Liver (tissue), 3 donors: Measurements from ENCODE around the gene ASXL1.

Experiments used
- EGR1 ChIP-seq, 2 donors: IDR thresholded peaks; 2 replicates each; pipeline ENCODE4 v1.6.1; 2016 to 2018; ENCODE audit warnings: antibody characterized with exemption in 2 of 2, low read depth in 2 of 2
- RAD21 ChIP-seq, 2 donors: IDR thresholded peaks; 2 replicates each; pipeline ENCODE4 v1.6.1; 2016; ENCODE audit warnings: antibody characterized with exemption in 2 of 2, mild to moderate bottlenecking in 2 of 2
- TF ChIP-seq, protein P1 (sequence below): fragments of 150-350 bp; IDR thresholded peaks from 2 replicates; pipeline ENCODE4 v1.5.1; 2017; ENCODE audit warnings: improper control_type of control experiment, low read depth, low read length; ENCODE audit not compliant: missing input control
- TF ChIP-seq, protein P2 (sequence below): IDR thresholded peaks from 2 replicates; pipeline ENCODE4 v1.6.1; 2016; ENCODE audit warnings: antibody characterized with exemption
- TF ChIP-seq, protein P3 (sequence below): IDR thresholded peaks from 2 replicates; pipeline ENCODE4 v1.6.1; 2016; ENCODE audit warnings: antibody characterized with exemption
- donor health status: healthy.
- donor health status: healthy.

DNA sequence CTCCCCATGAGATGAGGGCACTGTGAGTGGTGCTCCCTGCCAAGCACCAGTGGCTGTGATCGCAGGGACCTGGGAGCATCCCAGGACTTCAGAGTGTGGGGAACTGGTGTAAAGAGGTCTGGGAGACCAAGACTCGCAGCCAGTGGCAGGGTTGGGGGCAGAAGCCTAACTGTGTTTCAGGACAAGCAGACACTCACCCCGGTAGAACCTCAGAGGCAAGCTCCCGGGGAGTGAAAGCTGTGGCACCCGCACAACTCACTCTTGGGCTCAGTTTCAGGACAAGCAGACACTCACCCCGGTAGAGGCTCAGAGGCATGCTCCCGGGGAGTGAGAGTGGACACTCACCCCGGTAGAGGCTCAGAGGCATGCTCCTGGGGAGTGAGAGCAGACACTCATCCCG lies 112.8 kb downstream of the ASXL1 start:
- TF ChIP-seq, protein P1, sequence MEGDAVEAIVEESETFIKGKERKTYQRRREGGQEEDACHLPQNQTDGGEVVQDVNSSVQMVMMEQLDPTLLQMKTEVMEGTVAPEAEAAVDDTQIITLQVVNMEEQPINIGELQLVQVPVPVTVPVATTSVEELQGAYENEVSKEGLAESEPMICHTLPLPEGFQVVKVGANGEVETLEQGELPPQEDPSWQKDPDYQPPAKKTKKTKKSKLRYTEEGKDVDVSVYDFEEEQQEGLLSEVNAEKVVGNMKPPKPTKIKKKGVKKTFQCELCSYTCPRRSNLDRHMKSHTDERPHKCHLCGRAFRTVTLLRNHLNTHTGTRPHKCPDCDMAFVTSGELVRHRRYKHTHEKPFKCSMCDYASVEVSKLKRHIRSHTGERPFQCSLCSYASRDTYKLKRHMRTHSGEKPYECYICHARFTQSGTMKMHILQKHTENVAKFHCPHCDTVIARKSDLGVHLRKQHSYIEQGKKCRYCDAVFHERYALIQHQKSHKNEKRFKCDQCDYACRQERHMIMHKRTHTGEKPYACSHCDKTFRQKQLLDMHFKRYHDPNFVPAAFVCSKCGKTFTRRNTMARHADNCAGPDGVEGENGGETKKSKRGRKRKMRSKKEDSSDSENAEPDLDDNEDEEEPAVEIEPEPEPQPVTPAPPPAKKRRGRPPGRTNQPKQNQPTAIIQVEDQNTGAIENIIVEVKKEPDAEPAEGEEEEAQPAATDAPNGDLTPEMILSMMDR = no peak
- TF ChIP-seq, protein P2, sequence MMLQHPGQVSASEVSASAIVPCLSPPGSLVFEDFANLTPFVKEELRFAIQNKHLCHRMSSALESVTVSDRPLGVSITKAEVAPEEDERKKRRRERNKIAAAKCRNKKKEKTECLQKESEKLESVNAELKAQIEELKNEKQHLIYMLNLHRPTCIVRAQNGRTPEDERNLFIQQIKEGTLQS = no peak
- TF ChIP-seq EGR1 (IDR thresholded peaks at IDR 0.05; ENCODE audit: low read depth in 2 of 2) (no peak), RAD21 (IDR thresholded peaks at IDR 0.05) (no peak)
- TF ChIP-seq, protein P3, sequence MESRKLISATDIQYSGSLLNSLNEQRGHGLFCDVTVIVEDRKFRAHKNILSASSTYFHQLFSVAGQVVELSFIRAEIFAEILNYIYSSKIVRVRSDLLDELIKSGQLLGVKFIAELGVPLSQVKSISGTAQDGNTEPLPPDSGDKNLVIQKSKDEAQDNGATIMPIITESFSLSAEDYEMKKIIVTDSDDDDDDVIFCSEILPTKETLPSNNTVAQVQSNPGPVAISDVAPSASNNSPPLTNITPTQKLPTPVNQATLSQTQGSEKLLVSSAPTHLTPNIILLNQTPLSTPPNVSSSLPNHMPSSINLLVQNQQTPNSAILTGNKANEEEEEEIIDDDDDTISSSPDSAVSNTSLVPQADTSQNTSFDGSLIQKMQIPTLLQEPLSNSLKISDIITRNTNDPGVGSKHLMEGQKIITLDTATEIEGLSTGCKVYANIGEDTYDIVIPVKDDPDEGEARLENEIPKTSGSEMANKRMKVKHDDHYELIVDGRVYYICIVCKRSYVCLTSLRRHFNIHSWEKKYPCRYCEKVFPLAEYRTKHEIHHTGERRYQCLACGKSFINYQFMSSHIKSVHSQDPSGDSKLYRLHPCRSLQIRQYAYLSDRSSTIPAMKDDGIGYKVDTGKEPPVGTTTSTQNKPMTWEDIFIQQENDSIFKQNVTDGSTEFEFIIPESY = no peak
